Measurements from ENCODE around the gene ITGAX.
"Not testable (repeated sequence)": the region's sequence is repeated elsewhere in the genome, so short reads cannot be mapped to it uniquely, and the experiment has no call there.

- not testable (repeated sequence) for TF ChIP-seq SIN3A (IDR thresholded peaks at IDR 0.05; ENCODE audit: low read depth, low read length); CTCF (IDR thresholded peaks at IDR 0.05 in 2 of 3, conservative IDR thresholded peaks at IDR 0.05 in 1 of 3; ENCODE audit: control insufficient read depth in 2 of 3, extremely low read depth in 1 of 3, insufficient read depth in 1 of 3, low read depth in 3 of 3, low read length in 3 of 3); TARDBP (IDR thresholded peaks at IDR 0.05; ENCODE audit: borderline replicate concordance); CREB1 (IDR thresholded peaks at IDR 0.05; ENCODE audit: low read depth); TAF1 (IDR thresholded peaks at IDR 0.05; ENCODE audit: borderline replicate concordance, low read depth, low read length); KLF5 (IDR thresholded peaks at IDR 0.05; ENCODE audit: partially characterized antibody); RCOR1 (conservative IDR thresholded peaks at IDR 0.05; ENCODE audit: low read depth, low read length); SPI1 (IDR thresholded peaks at IDR 0.05; ENCODE audit: borderline replicate concordance, insufficient read depth, low read depth, low read length); ESRRA (IDR thresholded peaks at IDR 0.05; ENCODE audit: low read length); POU2F2 (IDR thresholded peaks at IDR 0.05; ENCODE audit: borderline replicate concordance, low read depth, low read length)
- TF ChIP-seq, protein P1, sequence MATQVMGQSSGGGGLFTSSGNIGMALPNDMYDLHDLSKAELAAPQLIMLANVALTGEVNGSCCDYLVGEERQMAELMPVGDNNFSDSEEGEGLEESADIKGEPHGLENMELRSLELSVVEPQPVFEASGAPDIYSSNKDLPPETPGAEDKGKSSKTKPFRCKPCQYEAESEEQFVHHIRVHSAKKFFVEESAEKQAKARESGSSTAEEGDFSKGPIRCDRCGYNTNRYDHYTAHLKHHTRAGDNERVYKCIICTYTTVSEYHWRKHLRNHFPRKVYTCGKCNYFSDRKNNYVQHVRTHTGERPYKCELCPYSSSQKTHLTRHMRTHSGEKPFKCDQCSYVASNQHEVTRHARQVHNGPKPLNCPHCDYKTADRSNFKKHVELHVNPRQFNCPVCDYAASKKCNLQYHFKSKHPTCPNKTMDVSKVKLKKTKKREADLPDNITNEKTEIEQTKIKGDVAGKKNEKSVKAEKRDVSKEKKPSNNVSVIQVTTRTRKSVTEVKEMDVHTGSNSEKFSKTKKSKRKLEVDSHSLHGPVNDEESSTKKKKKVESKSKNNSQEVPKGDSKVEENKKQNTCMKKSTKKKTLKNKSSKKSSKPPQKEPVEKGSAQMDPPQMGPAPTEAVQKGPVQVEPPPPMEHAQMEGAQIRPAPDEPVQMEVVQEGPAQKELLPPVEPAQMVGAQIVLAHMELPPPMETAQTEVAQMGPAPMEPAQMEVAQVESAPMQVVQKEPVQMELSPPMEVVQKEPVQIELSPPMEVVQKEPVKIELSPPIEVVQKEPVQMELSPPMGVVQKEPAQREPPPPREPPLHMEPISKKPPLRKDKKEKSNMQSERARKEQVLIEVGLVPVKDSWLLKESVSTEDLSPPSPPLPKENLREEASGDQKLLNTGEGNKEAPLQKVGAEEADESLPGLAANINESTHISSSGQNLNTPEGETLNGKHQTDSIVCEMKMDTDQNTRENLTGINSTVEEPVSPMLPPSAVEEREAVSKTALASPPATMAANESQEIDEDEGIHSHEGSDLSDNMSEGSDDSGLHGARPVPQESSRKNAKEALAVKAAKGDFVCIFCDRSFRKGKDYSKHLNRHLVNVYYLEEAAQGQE (IDR thresholded peaks at IDR 0.05; ENCODE audit: low read depth, low read length) = not testable (repeated sequence)
Observed at GRCh38 chr16:31338166-31338685, 16.8 kb upstream of the ITGAX start.

Measured in GM12878 (cell line).